Measurements from ENCODE around the gene GSTT4. TPM values are rescaled to one million over a fixed set of nuclear protein-coding genes. Genes with fewer than 3 reads are reported as not detected.

Gene GSTT4
- total and polyA plus RNA-seq, 2 donors, result not detected

- Histone ChIP-seq H3K4me1 (ENCODE audit: control insufficient read depth in 2 of 2, insufficient read depth in 2 of 2, low read length in 2 of 2) (no peaks in the 10 kb centered on the region), H3K9me3 (ENCODE audit: control insufficient read depth in 2 of 2, insufficient read depth in 1 of 2, low read length in 1 of 2) (no peaks in the 10 kb centered on the region), H3K36me3 (ENCODE audit: control insufficient read depth in 2 of 2, insufficient read depth in 2 of 2, low read length in 1 of 2) (peaks cover 7 to 10% of the 10 kb centered on the region in 2 donors), H3K27me3 (ENCODE audit: control insufficient read depth in 2 of 2, insufficient read depth in 1 of 2, low read length in 1 of 2) (no peaks in the 10 kb centered on the region), H3K4me3 (ENCODE audit: low read length in 2 of 2) (no peak overlapping the region), H3K27ac (ENCODE audit: low read depth in 1 of 2, low read length in 1 of 2) (no peak overlapping the region)
- WGBS, result 78% methylated on average over 2 of the region's 2 CpGs
- DNase-seq (ENCODE audit: low read depth in 6 of 9, low spot score in 9 of 9), result no peak
Measured at GRCh38 chr22:24027991-24028390, 22.7 kb upstream of the GSTT4 start.

DNA sequence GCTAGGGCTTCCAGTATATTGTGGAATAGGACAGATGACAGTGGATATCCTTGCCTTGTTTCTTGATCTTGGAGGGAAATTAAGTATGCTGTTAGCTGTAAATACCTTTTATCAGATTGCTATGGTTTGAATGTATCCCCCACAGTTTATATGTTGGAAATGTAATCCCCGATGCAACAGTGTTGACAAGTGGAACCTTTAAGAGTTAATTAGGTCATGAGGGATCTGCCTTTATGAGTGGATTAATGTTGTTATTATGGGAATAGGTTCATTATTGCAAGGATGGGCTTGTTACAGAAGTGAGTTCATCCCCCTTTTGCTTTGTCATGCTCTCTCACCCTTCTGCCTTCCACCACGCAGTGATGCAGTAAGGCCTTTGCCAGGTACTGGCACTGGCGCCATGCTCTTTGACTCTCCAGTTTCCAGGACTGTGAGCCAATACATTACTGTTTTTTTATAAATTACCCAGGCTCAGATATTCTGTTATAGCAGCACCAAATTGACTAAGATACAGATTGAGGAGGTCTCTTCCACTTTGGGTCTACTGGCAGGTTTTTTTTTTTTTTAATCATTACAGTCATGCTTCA lies 22.2 kb upstream of the GSTT4 start:
- no peak overlapping the region for H3K4me3 ChIP-seq (ENCODE audit: low read length in 2 of 2)
- peaks cover 7 to 10% of the 10 kb centered on the region in 2 donors for H3K36me3 ChIP-seq (ENCODE audit: control insufficient read depth in 2 of 2, insufficient read depth in 2 of 2, low read length in 1 of 2)
- no peaks in the 10 kb centered on the region for H3K4me1 ChIP-seq (ENCODE audit: control insufficient read depth in 2 of 2, insufficient read depth in 2 of 2, low read length in 2 of 2)
- H3K9me3 ChIP-seq (ENCODE audit: control insufficient read depth in 2 of 2, insufficient read depth in 1 of 2, low read length in 1 of 2), result no peaks in the 10 kb centered on the region
- DNase-seq (ENCODE audit: low read depth in 6 of 9, low spot score in 9 of 9), result no peak
- H3K27me3 ChIP-seq (ENCODE audit: control insufficient read depth in 2 of 2, insufficient read depth in 1 of 2, low read length in 1 of 2), result no peaks in the 10 kb centered on the region
- WGBS, result 97% methylated on average over 3 of the region's 3 CpGs
- no peak overlapping the region for H3K27ac ChIP-seq (ENCODE audit: low read depth in 1 of 2, low read length in 1 of 2)

DNA sequence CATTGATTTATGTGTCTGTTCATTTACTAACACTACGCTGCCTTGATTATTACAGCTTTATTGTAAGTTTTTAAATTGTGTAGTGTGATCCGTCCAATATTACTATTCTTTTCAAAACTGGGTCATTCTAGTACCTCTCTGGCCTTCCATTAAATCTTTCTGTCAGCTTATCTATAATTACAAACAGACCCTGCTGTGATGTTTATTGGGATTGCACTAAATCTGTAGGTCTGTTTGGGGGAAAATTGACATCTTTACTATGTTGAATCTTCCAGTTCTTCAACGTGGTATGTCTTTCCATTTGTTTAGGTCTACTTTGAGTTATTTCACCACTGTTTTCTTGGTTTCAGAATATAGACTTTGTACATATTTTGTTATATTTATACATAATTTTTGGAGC lies 21.5 kb upstream of the GSTT4 start:
- DNase-seq (ENCODE audit: low read depth in 6 of 9, low spot score in 9 of 9), result no peak
- H3K4me3 ChIP-seq (ENCODE audit: low read length in 2 of 2), result no peak overlapping the region
- 96% methylated on average over 3 of the region's 3 CpGs for WGBS

GRCh38 chr22:24026056-24026455 lies 20.8 kb upstream of the GSTT4 start:
- no peaks in the 10 kb centered on the region for H3K27me3 ChIP-seq (ENCODE audit: control insufficient read depth in 2 of 2, insufficient read depth in 1 of 2, low read length in 1 of 2)
- H3K27ac ChIP-seq (ENCODE audit: low read depth in 1 of 2, low read length in 1 of 2), result no peak overlapping the region
- H3K9me3 ChIP-seq (ENCODE audit: control insufficient read depth in 2 of 2, insufficient read depth in 1 of 2, low read length in 1 of 2), result no peaks in the 10 kb centered on the region
- no peak overlapping the region for H3K4me3 ChIP-seq (ENCODE audit: low read length in 2 of 2)
- WGBS, result 97% methylated on average over 2 of the region's 2 CpGs
- no peaks in the 10 kb centered on the region for H3K4me1 ChIP-seq (ENCODE audit: control insufficient read depth in 2 of 2, insufficient read depth in 2 of 2, low read length in 2 of 2)
- no peak for DNase-seq (ENCODE audit: low read depth in 6 of 9, low spot score in 9 of 9)
- peaks cover 2 to 10% of the 10 kb centered on the region in 2 donors for H3K36me3 ChIP-seq (ENCODE audit: control insufficient read depth in 2 of 2, insufficient read depth in 2 of 2, low read length in 1 of 2)

More for the DNA sequence above, 21.5 kb upstream of the GSTT4 start:
- Histone ChIP-seq H3K27me3 (ENCODE audit: control insufficient read depth in 2 of 2, insufficient read depth in 1 of 2, low read length in 1 of 2) (no peaks in the 10 kb centered on the region), H3K9me3 (ENCODE audit: control insufficient read depth in 2 of 2, insufficient read depth in 1 of 2, low read length in 1 of 2) (no peaks in the 10 kb centered on the region), H3K36me3 (ENCODE audit: control insufficient read depth in 2 of 2, insufficient read depth in 2 of 2, low read length in 1 of 2) (peaks cover 7 to 10% of the 10 kb centered on the region in 2 donors), H3K27ac (ENCODE audit: low read depth in 1 of 2, low read length in 1 of 2) (no peak overlapping the region), H3K4me1 (ENCODE audit: control insufficient read depth in 2 of 2, insufficient read depth in 2 of 2, low read length in 2 of 2) (no peaks in the 10 kb centered on the region)

- no peak for DNase-seq (ENCODE audit: low read depth in 6 of 9, low spot score in 9 of 9)
- H3K27ac ChIP-seq (ENCODE audit: low read depth in 1 of 2, low read length in 1 of 2), result no peak overlapping the region
- no peaks in the 10 kb centered on the region for H3K9me3 ChIP-seq (ENCODE audit: control insufficient read depth in 2 of 2, insufficient read depth in 1 of 2, low read length in 1 of 2)
- no peak overlapping the region for H3K4me3 ChIP-seq (ENCODE audit: low read length in 2 of 2)
- 89% methylated on average over 6 of the region's 6 CpGs for WGBS
- peaks cover 0 to 10% of the 10 kb centered on the region in 2 donors for H3K36me3 ChIP-seq (ENCODE audit: control insufficient read depth in 2 of 2, insufficient read depth in 2 of 2, low read length in 1 of 2)
- H3K27me3 ChIP-seq (ENCODE audit: control insufficient read depth in 2 of 2, insufficient read depth in 1 of 2, low read length in 1 of 2), result no peaks in the 10 kb centered on the region
- no peaks in the 10 kb centered on the region for H3K4me1 ChIP-seq (ENCODE audit: control insufficient read depth in 2 of 2, insufficient read depth in 2 of 2, low read length in 2 of 2)
Measured at GRCh38 chr22:24025475-24025874, 20.2 kb upstream of the GSTT4 start.

GRCh38 chr22:24024354-24024753 lies 19.1 kb upstream of the GSTT4 start:
- Histone ChIP-seq H3K4me3 (ENCODE audit: low read length in 2 of 2) (no peak overlapping the region), H3K36me3 (ENCODE audit: control insufficient read depth in 2 of 2, insufficient read depth in 2 of 2, low read length in 1 of 2) (peaks cover 0 to 10% of the 10 kb centered on the region in 2 donors), H3K4me1 (ENCODE audit: control insufficient read depth in 2 of 2, insufficient read depth in 2 of 2, low read length in 2 of 2) (no peaks in the 10 kb centered on the region), H3K27me3 (ENCODE audit: control insufficient read depth in 2 of 2, insufficient read depth in 1 of 2, low read length in 1 of 2) (no peaks in the 10 kb centered on the region), H3K9me3 (ENCODE audit: control insufficient read depth in 2 of 2, insufficient read depth in 1 of 2, low read length in 1 of 2) (no peaks in the 10 kb centered on the region), H3K27ac (ENCODE audit: low read depth in 1 of 2, low read length in 1 of 2) (no peak overlapping the region)
- no peak for DNase-seq (ENCODE audit: low read depth in 6 of 9, low spot score in 9 of 9)
- WGBS, result 97% methylated on average over 3 of the region's 3 CpGs

DNA sequence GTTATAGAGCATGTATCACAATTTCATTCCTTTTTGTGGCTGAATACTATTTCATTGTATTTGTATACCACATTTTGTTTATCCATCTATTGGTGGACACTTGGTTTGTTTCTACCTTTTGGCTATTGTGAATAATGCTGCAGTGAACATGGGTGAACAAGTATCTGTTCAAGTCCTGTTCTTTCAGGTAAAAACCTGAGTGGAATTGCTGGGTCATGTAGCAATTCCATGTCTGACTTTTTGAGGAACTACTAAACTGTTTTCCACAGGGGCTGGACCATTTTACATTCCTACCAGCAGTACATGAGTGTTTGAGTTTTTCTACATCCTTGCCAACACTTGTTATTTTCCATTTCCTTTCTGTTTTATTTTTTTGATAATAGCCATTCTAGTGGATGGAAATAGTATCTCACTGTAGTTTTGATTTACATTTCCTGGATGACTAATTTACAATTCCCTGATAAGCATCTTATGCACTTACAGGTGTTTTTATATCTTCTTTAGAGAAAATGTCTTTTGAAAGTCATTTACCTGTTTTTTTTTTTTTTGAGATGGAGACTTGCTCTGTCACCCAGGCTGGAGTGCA lies 18.0 kb upstream of the GSTT4 start:
- H3K27me3 ChIP-seq (ENCODE audit: control insufficient read depth in 2 of 2, insufficient read depth in 1 of 2, low read length in 1 of 2), result no peaks in the 10 kb centered on the region
- H3K4me1 ChIP-seq (ENCODE audit: control insufficient read depth in 2 of 2, insufficient read depth in 2 of 2, low read length in 2 of 2), result no peaks in the 10 kb centered on the region
- H3K36me3 ChIP-seq (ENCODE audit: control insufficient read depth in 2 of 2, insufficient read depth in 2 of 2, low read length in 1 of 2), result peaks cover 0 to 10% of the 10 kb centered on the region in 2 donors
- H3K27ac ChIP-seq (ENCODE audit: low read depth in 1 of 2, low read length in 1 of 2), result no peak overlapping the region
- no peak overlapping the region for H3K4me3 ChIP-seq (ENCODE audit: low read length in 2 of 2)
- DNase-seq (ENCODE audit: low read depth in 6 of 9, low spot score in 9 of 9), result no peak
- H3K9me3 ChIP-seq (ENCODE audit: control insufficient read depth in 2 of 2, insufficient read depth in 1 of 2, low read length in 1 of 2), result no peaks in the 10 kb centered on the region

GRCh38 chr22:24021304-24021703 lies 16.1 kb upstream of the GSTT4 start:
- Histone ChIP-seq H3K4me3 (ENCODE audit: low read length in 2 of 2) (no peak overlapping the region), H3K9me3 (ENCODE audit: control insufficient read depth in 2 of 2, insufficient read depth in 1 of 2, low read length in 1 of 2) (no peaks in the 10 kb centered on the region)
- 100% methylated on average over 3 of the region's 3 CpGs for WGBS

GRCh38 chr22:24016156-24016555 lies 10.9 kb upstream of the GSTT4 start:
- WGBS, result 98% methylated on average over 1 of the region's 1 CpG

More at GRCh38 chr22:24021304-24021703, 16.1 kb upstream of the GSTT4 start:
- DNase-seq (ENCODE audit: low read depth in 6 of 9, low spot score in 9 of 9), result no peak
- Histone ChIP-seq H3K36me3 (ENCODE audit: control insufficient read depth in 2 of 2, insufficient read depth in 2 of 2, low read length in 1 of 2) (peaks cover 0 to 12% of the 10 kb centered on the region in 2 donors), H3K4me1 (ENCODE audit: control insufficient read depth in 2 of 2, insufficient read depth in 2 of 2, low read length in 2 of 2) (no peaks in the 10 kb centered on the region), H3K27me3 (ENCODE audit: control insufficient read depth in 2 of 2, insufficient read depth in 1 of 2, low read length in 1 of 2) (no peaks in the 10 kb centered on the region), H3K27ac (ENCODE audit: low read depth in 1 of 2, low read length in 1 of 2) (no peak overlapping the region)

More at GRCh38 chr22:24016156-24016555, 10.9 kb upstream of the GSTT4 start:
- no peaks in the 10 kb centered on the region for H3K27me3 ChIP-seq (ENCODE audit: control insufficient read depth in 2 of 2, insufficient read depth in 1 of 2, low read length in 1 of 2)
- no peak for DNase-seq (ENCODE audit: low read depth in 6 of 9, low spot score in 9 of 9)
- no peak overlapping the region for H3K27ac ChIP-seq (ENCODE audit: low read depth in 1 of 2, low read length in 1 of 2)
- H3K4me3 ChIP-seq (ENCODE audit: low read length in 2 of 2), result no peak overlapping the region
- peaks cover 0 to 2% of the 10 kb centered on the region in 2 donors for H3K9me3 ChIP-seq (ENCODE audit: control insufficient read depth in 2 of 2, insufficient read depth in 1 of 2, low read length in 1 of 2)
- peaks cover 0 to 9% of the 10 kb centered on the region in 2 donors for H3K4me1 ChIP-seq (ENCODE audit: control insufficient read depth in 2 of 2, insufficient read depth in 2 of 2, low read length in 2 of 2)
- H3K36me3 ChIP-seq (ENCODE audit: control insufficient read depth in 2 of 2, insufficient read depth in 2 of 2, low read length in 1 of 2), result peaks cover 0 to 3% of the 10 kb centered on the region in 2 donors
